HG03432 (cell line): Measurements from ENCODE around the gene SH3D19.

Experiments used
- ATAC-seq: cut with Tn5 transposase; IDR thresholded peaks from one replicate; pipeline ENCODE4 v1.9.1; 2021; ENCODE audit warnings: mild to moderate bottlenecking, moderate library complexity; ENCODE audit not compliant: unreplicated experiment

The SH3D19 gene

DNA sequence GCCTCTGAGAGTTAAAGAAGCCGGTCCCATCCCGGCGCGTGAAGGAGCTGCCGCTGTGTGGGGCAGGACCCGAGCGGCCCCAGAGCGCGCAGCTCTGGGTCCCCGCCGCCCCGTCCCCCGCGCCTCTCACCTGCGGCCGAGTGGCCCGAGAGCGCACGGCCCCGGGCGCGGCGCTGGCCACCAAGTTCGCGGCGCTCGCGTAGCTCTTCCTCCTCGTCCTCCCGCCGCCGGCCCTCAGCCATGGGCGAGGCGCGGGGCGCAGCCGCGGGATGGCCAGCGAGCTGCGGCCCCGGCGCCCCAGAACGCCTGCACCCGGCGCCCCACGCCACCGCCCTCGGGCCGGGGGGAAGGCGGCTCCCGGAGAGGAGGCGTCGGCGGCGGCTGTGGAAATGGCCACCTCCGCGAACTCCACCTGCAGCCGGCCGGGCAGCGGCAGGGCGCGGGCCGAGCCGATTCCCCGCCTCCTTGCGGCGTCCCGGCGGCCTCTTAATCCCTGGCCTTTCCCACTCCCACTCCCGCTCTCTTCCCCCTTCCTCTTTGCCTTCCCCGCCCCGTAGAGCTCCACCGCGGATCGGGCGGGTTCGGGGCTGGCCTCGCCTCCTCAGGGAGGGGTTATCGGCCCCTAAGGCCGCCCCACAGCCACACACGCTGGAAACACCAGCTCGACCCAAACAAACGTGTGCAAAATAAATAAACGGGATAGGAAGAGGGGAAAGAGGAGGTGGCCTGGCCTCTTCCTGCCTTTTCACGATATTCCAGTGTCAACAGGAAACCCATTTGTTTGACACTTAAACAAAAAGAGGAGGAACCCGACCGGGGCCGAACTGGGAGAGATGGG lies at the start of gene SH3D19:
TSS of gene SH3D19 (minus strand) at position 495 of the 838 bp plus-strand sequence. CDS start at position 242, 253 bp downstream.
- peak; percentile 16 for ATAC-seq

GRCh38 chr4:151362404-151363164 lies 37.2 kb upstream of the SH3D19 start:
- peak; percentile 98 for ATAC-seq

- no peak for ATAC-seq
Observed at GRCh38 chr4:151361966-151362365, 36.6 kb upstream of the SH3D19 start.

DNA sequence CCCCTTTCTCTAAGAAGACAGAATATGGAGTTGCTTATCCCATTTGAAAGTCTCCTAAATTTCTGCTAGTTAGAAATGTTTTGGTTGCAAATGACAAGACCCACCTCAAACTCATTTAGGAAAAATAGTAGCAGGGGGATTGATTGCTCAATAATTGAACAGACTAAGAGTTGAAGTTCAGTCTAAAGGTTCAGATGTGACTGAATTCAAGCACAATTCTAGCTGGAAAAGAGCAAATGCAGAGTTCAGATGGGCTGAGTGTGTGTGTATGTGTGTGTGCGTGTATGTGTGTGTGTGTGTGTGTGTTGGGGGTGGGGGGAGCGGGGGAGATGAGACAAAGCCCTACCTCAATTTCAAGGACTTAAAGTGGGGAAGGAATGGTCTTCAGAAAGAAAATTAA lies 35.7 kb upstream of the SH3D19 start:
- no peak for ATAC-seq

DNA sequence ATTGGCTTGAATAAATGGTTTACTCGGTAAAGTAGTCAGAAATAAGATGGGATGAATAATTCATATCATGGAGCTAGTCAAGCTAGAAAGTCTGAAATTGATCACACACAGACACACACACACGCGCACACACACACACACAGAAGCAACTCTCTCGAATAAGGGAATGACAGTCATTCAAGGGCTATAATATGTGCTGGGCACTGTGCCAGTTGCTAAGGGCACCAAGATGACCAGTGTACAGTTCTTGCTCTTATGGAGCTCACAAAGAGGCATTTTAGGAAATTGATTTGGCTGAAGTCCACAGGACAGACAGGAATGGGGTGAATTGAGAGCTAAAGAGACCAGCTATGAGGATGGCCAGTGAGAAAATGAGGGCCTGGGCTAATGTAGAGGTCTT lies 34.2 kb upstream of the SH3D19 start:
- ATAC-seq: no peak

DNA sequence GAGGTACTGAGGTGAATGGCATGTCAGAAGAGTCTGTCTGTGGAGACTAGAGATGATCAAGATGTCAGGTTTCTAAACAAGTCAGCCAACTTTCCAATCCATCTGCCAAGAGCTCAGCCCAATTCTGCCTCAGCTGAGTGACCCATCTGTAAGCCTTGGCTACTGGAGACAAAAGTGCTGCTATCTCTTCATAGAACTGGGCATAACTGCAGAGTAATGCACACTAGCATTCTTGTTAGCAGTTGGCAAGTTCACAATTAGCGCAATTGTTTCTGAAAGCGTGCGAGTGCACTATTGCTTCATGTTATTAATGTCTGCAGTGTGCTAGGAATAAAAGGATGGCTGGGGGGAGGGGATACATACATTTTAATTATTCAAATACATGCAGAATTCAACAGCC lies 32.9 kb upstream of the SH3D19 start:
- no peak for ATAC-seq

- no peak for ATAC-seq
Observed at GRCh38 chr4:151356510-151356909, 31.1 kb upstream of the SH3D19 start.

DNA sequence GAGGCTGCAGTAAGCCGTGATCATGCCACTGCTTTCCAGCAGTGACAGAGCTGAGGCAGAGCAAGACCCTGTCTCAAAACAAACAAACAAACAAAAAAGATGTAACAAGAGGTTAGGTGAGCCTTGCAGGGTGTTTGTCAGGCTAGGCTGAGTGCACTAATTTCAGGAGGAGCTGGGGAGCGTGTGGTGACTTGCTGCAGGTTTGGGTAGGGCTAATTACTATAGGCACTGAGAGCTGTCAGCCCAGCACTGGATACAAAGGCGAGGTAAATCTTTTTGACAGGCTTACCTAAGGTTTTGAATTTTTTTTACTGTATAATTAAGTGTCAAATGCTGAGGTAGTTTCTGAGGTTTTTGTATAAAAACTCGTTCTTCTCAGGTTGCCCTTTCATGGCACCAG lies 29.8 kb upstream of the SH3D19 start:
- no peak for ATAC-seq

- ATAC-seq: no peak
Observed at GRCh38 chr4:151347490-151348235, 22.3 kb upstream of the SH3D19 start.

GRCh38 chr4:151344948-151345347 lies 19.5 kb upstream of the SH3D19 start:
- ATAC-seq: no peak

GRCh38 chr4:151340751-151341385 lies 15.5 kb upstream of the SH3D19 start:
- ATAC-seq: no peak

DNA sequence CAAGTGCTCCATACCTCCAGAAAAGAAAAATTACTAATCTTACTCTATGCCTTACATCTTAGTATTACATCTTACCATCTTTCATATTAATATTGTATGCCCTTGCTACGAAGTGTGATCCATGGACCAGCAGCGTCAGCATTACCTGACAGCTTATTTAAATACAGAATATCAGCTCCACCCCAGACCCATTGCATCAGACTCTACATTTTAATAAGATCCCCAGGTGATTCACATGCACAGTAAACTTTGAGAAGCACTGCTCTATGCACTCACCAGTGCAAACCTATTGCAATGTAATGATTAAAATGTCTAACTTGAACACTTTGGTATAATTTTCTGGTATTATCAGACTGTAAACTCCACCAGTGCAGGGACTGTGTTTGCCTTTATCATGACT lies 14.1 kb upstream of the SH3D19 start:
- no peak for ATAC-seq

DNA sequence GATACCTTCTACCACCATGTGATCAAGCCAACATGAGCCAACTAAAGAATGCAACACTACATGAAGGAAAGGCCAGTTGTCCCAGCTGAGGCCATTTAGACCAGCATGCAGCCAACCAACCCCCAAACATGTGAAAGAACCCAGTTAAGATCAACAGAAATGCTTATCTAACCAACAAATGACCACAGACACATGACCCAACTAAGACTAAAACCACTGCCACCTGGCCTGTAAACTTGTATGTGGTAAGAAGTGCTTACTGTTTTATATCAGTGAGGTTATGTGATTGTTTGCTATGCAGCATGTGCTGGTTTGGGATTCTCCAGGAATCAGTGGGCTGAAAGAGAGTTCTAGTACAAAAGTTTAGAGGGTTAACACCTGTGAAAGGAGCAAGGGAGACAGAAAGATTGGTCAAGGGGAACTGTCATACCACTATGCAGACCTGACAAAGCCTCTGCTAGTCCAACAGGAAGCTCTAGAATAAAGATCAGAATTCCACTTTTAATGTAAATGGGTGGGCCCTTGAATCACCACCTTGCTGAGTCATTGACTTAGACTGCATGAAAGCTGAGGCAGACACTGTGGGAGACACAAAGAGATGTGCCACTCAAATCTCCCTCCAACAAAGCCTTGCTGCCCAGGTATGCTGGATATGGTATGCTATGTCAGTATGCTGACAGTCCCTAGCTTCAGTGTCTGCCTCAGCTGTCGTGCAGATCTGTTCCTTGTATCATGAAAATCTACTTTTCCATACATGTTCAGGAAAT lies 6.1 kb upstream of the SH3D19 start:
- no peak for ATAC-seq

GRCh38 chr4:151329217-151330007 lies 4.0 kb upstream of the SH3D19 start:
- no peak for ATAC-seq

GRCh38 chr4:151325949-151326246 lies 493 bp upstream of the SH3D19 start:
- ATAC-seq: no peak

DNA sequence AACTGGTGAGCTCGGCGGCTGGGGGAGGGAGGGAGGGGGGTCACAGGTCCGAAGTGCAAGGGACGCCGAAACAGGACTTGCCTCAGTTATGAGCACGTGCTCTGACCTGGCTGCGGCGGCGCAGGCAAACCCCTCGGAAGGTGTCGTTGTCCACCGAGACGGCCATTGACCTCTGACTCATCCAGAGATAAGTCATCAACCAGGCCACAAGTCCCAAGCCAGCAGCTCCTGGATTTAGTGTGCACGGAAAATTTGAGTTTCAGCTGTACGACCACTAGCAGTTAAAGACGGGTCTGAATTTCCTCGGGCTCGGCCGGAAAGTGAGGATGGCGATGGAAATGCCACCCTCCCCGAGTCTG lies 674 bp downstream of the SH3D19 start:
- ATAC-seq: peak; percentile 53

- ATAC-seq: no peak
Observed at GRCh38 chr4:151324124-151324751, 1.2 kb downstream of the SH3D19 start.

- ATAC-seq: no peak
Observed at GRCh38 chr4:151323667-151324066, 1.7 kb downstream of the SH3D19 start.

- no peak for ATAC-seq
Observed at GRCh38 chr4:151322570-151322969, 2.8 kb downstream of the SH3D19 start.
